B cell (primary cell): ENCODE data around the gene FRMPD4.

Experiments
- CTCF ChIP-seq: fragments of 200-600 bp; IDR thresholded peaks from one replicate; pipeline ENCODE4 v1.8.0; 2022; ENCODE audit warnings: antibody characterized with exemption, mild to moderate bottlenecking
- EZH2 ChIP-seq: IDR thresholded peaks from 2 replicates; pipeline ENCODE4 v1.6.1; 2012; ENCODE audit warnings: borderline replicate concordance, low read depth, mild to moderate bottlenecking, moderate library complexity, low read length; ENCODE audit not compliant: insufficient read depth, poor library complexity, severe bottlenecking

- TF ChIP-seq CTCF, result no peak
- TF ChIP-seq EZH2, result no peak
Observed at GRCh38 chrX:12440246-12440645, 302.0 kb downstream of the FRMPD4 start.
